HL-60 (cell line): Measurements from ENCODE around the gene GRIA1.

Experiments
- DNase-seq, 2 experiments: peaks; one replicate each; pipeline ENCODE4 v3.0.0-alpha.2; 2010 to 2020; ENCODE audit warnings: low read depth in 1 of 2, low spot score in 1 of 2
- H3K27ac ChIP-seq: fragments of 250-450 bp; sonication (Bioruptor Pico); replicated peaks from 2 replicates; pipeline ENCODE4 v1.5.1; 2020; ENCODE audit warnings: mild to moderate bottlenecking, moderate library complexity
- H3K27me3 ChIP-seq: fragments of 250-450 bp; sonication (Bioruptor Pico); 2 replicates; pipeline ENCODE4 v1.5.1; 2021; ENCODE audit warnings: mild to moderate bottlenecking, moderate library complexity; ENCODE audit not compliant: insufficient read depth, poor library complexity, severe bottlenecking
- H3K4me3 ChIP-seq: replicated peaks from 2 replicates; pipeline ENCODE4 v1.5.1; 2011; ENCODE audit warnings: mild to moderate bottlenecking, control low read depth, low read length; ENCODE audit not compliant: insufficient read depth
- GABPA ChIP-seq: IDR thresholded peaks from 2 replicates; pipeline ENCODE4 v1.6.1; 2012; ENCODE audit warnings: low read depth
- POLR2AphosphoS5 ChIP-seq: IDR thresholded peaks from 2 replicates; pipeline ENCODE4 v1.6.1; 2012; ENCODE audit warnings: low read depth
- SPI1 ChIP-seq: IDR thresholded peaks from 2 replicates; pipeline ENCODE4 v1.6.1; 2012; ENCODE audit warnings: low read depth, mild to moderate bottlenecking, borderline replicate concordance
- TF ChIP-seq, protein P1 (sequence below): IDR thresholded peaks from 2 replicates; pipeline ENCODE4 v1.6.1; 2012; ENCODE audit warnings: low read depth; ENCODE audit not compliant: insufficient replicate concordance
- TF ChIP-seq, protein P2 (sequence below): IDR thresholded peaks from one replicate; pipeline ENCODE4 v1.5.1; 2011; ENCODE audit warnings: low read length, control low read depth, inconsistent platforms; ENCODE audit not compliant: insufficient read depth

GRIA1 gene

DNA sequence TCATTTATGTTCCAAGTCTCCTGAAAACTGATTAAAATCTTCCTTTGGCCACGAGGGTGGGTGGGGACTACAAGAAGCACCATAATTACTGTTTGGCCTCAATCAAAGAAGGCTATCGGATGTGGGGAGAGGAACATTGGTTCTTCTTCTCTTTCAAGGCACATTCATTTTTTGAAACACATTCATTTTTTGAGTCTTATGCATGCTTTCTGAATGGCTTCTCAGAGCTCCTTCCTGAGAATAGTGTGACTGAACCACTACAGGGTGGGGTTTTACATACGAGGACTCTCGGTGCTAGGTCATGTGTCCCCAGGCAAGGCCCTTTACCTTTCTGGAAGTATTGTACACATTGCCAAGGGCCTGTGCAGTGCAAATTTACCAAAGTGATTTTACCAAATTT is 7.0 kb upstream of the GRIA1 start:
- TF ChIP-seq, protein P1, sequence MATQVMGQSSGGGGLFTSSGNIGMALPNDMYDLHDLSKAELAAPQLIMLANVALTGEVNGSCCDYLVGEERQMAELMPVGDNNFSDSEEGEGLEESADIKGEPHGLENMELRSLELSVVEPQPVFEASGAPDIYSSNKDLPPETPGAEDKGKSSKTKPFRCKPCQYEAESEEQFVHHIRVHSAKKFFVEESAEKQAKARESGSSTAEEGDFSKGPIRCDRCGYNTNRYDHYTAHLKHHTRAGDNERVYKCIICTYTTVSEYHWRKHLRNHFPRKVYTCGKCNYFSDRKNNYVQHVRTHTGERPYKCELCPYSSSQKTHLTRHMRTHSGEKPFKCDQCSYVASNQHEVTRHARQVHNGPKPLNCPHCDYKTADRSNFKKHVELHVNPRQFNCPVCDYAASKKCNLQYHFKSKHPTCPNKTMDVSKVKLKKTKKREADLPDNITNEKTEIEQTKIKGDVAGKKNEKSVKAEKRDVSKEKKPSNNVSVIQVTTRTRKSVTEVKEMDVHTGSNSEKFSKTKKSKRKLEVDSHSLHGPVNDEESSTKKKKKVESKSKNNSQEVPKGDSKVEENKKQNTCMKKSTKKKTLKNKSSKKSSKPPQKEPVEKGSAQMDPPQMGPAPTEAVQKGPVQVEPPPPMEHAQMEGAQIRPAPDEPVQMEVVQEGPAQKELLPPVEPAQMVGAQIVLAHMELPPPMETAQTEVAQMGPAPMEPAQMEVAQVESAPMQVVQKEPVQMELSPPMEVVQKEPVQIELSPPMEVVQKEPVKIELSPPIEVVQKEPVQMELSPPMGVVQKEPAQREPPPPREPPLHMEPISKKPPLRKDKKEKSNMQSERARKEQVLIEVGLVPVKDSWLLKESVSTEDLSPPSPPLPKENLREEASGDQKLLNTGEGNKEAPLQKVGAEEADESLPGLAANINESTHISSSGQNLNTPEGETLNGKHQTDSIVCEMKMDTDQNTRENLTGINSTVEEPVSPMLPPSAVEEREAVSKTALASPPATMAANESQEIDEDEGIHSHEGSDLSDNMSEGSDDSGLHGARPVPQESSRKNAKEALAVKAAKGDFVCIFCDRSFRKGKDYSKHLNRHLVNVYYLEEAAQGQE, result no peak
- TF ChIP-seq POLR2AphosphoS5 (no peak), GABPA (no peak), SPI1 (no peak)
- TF ChIP-seq, protein P2, sequence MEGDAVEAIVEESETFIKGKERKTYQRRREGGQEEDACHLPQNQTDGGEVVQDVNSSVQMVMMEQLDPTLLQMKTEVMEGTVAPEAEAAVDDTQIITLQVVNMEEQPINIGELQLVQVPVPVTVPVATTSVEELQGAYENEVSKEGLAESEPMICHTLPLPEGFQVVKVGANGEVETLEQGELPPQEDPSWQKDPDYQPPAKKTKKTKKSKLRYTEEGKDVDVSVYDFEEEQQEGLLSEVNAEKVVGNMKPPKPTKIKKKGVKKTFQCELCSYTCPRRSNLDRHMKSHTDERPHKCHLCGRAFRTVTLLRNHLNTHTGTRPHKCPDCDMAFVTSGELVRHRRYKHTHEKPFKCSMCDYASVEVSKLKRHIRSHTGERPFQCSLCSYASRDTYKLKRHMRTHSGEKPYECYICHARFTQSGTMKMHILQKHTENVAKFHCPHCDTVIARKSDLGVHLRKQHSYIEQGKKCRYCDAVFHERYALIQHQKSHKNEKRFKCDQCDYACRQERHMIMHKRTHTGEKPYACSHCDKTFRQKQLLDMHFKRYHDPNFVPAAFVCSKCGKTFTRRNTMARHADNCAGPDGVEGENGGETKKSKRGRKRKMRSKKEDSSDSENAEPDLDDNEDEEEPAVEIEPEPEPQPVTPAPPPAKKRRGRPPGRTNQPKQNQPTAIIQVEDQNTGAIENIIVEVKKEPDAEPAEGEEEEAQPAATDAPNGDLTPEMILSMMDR, result no peak
- DNase-seq, result no peak
- Histone ChIP-seq H3K4me3 (no peak overlapping the region), H3K27ac (no peak overlapping the region), H3K27me3 (no peaks in the 10 kb centered on the region)

DNA sequence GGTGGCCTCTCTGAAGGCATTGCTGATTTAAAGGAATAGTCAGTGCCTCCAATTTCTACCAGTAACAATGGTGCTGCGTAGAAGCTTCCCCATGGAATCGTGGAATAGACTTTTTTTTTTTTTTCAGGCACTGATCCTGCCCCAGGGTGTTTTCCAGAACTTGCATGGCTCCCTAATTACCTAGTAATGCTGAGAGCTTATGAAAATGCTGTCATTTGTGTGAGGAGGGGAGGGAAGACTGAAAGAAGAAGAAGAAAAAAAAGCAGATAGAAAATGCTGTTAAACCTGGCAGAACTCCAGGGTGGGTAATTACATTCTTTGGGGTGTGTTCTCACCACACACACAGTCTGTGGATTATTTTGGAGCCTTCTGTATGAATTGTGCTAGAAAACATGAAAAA is 4.8 kb upstream of the GRIA1 start:
- TF ChIP-seq POLR2AphosphoS5 (no peak), SPI1 (no peak), GABPA (no peak)
- TF ChIP-seq, protein P1, result no peak
- TF ChIP-seq, protein P2, result no peak
- Histone ChIP-seq H3K27ac (no peak overlapping the region), H3K27me3 (peaks cover 2% of the 10 kb centered on the region), H3K4me3 (no peak overlapping the region)
- no peak for DNase-seq

DNA sequence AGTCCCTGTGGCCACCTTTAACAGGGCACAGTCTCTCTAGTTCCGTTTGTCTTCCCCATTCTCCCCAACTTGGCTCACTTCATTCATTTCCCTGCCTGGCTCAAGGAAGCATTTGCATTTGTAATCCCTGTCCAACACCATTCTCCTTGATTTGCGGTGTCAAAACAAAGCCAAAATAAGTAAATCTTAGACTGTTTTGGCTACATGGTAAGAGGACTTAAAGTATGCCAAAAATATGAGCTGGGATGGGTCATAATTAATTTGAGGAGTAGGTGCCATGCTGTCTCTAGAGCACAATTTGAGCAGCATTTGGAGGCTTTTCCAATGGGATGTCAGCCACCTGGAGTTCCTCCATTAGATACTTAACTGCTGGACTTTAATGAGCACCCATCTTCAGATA is 3.7 kb upstream of the GRIA1 start:
- DNase-seq, result no peak
- Histone ChIP-seq H3K27me3 (peaks cover 9% of the 10 kb centered on the region), H3K4me3 (no peak overlapping the region), H3K27ac (no peak overlapping the region)
- TF ChIP-seq, protein P1, result no peak
- TF ChIP-seq, protein P2, result no peak
- TF ChIP-seq POLR2AphosphoS5 (no peak), GABPA (no peak), SPI1 (no peak)
